GM12892 (cell line): ENCODE measurements around the gene SHC3.

Experiments
- POLR2A ChIP-seq: IDR thresholded peaks from 2 replicates; pipeline ENCODE4 v1.6.1; 2011; ENCODE audit warnings: low read depth, low read length, control low read depth
- TAF1 ChIP-seq: IDR thresholded peaks from 2 replicates; pipeline ENCODE4 v1.6.1; 2011; ENCODE audit warnings: low read depth, mild to moderate bottlenecking, control low read depth, low read length, borderline replicate concordance

GRCh38 chr9:89010056-89010455 lies 168.6 kb downstream of the SHC3 start:
- TF ChIP-seq POLR2A (no peak), TAF1 (no peak)
